PC-3 (cell line): Measurements from ENCODE around the gene CCNF. TPM values are rescaled to one million over a fixed set of nuclear protein-coding genes. Genes with fewer than 3 reads are reported as not detected.

Source experiments
- ATAC-seq: fragments of 200-7000 bp; cut with Tn5 transposase; 2 replicates; pipeline ENCODE4 v1.9.1; 2020; ENCODE audit warnings: mild to moderate bottlenecking, moderate library complexity
- Bru-seq: library from RNA; stranded (reverse); fragments of 400-500 nt; gene quantifications from one replicate; lab custom pipeline; 2021; lab: Mats Ljungman, UMichigan
- BruChase-seq, 2 experiments: library from RNA; stranded (reverse); fragments of 400-500 nt; gene quantifications; one replicate each; lab custom pipeline; 2021; lab: Mats Ljungman, UMichigan
- BruUV-seq: library from RNA; stranded (reverse); fragments of 400-500 nt; replicated peaks from 2 replicates; lab custom pipeline; 2021; lab: Mats Ljungman, UMichigan
- CTCF ChIA-PET: fragments of 300-600 bp; sonication (Branson Sonifier 250); formaldehyde crosslinking; loops from one replicate; lab custom pipeline; 2022; ENCODE audit warnings: antibody characterized with exemption; lab: Charles Lee
- POLR2A ChIA-PET: fragments of 300-600 bp; sonication (Branson Sonifier 250); formaldehyde crosslinking; loops from one replicate; lab custom pipeline; 2022; ENCODE audit warnings: antibody characterized with exemption; ENCODE audit not compliant: unreplicated experiment; lab: Charles Lee
- DNase-seq: peaks from one replicate; pipeline ENCODE4 v3.0.0-alpha.2; 2015
- H2AFZ ChIP-seq: fragments of 300-600 bp; sonication (generic); 2 replicates; pipeline ENCODE4 v1.6.0; 2016; ENCODE audit warnings: antibody characterized with exemption, low read length
- H3F3A ChIP-seq: fragments of 300-600 bp; sonication (generic); one replicate; pipeline ENCODE4 v1.6.0; 2017; ENCODE audit warnings: antibody characterized with exemption, low read length, control low read depth, mild to moderate bottlenecking; ENCODE audit not compliant: unreplicated experiment
- H3K27ac ChIP-seq: fragments of 300-600 bp; sonication (generic); 2 replicates; pipeline ENCODE4 v1.5.1; 2016; ENCODE audit warnings: mild to moderate bottlenecking, low read length
- H3K27me3 ChIP-seq: fragments of 300-600 bp; sonication (generic); 2 replicates; pipeline ENCODE4 v1.6.1; 2016; ENCODE audit warnings: low read length, mixed read lengths
- H3K36me3 ChIP-seq: fragments of 300-600 bp; sonication (generic); 2 replicates; pipeline ENCODE4 v1.6.1; 2016; ENCODE audit warnings: low read depth, mixed run types, low read length, mixed read lengths
- H3K4me1 ChIP-seq: fragments of 300-600 bp; sonication (generic); 2 replicates; pipeline ENCODE4 v1.5.1; 2016; ENCODE audit warnings: low read length; ENCODE audit not compliant: insufficient read depth
- H3K4me2 ChIP-seq: fragments of 300-600 bp; sonication (generic); 2 replicates; pipeline ENCODE4 v1.6.0; 2016; ENCODE audit warnings: low read length
- H3K4me3 ChIP-seq: fragments of 300-600 bp; sonication (generic); 2 replicates; pipeline ENCODE4 v1.5.1; 2016; ENCODE audit warnings: mild to moderate bottlenecking, low read length, mixed read lengths
- H3K79me2 ChIP-seq: fragments of 300-600 bp; sonication (generic); 2 replicates; pipeline ENCODE4 v1.6.1; 2017; ENCODE audit warnings: low read length, mixed read lengths
- H3K9ac ChIP-seq: fragments of 300-600 bp; sonication (generic); 2 replicates; pipeline ENCODE4 v1.6.0; 2016; ENCODE audit warnings: mild to moderate bottlenecking, low read length
- H3K9me2 ChIP-seq: fragments of 300-600 bp; sonication (generic); replicated peaks from 2 replicates; pipeline ENCODE4 v1.6.1; 2016; ENCODE audit warnings: mixed run types, low read length, mixed read lengths
- H3K9me3 ChIP-seq: fragments of 300-600 bp; sonication (generic); 2 replicates; pipeline ENCODE4 v1.6.1; 2016; ENCODE audit warnings: low read length, mixed read lengths
- H4K20me1 ChIP-seq: fragments of 300-600 bp; sonication (generic); 2 replicates; pipeline ENCODE4 v1.6.1; 2016; ENCODE audit warnings: low read length, mixed read lengths
- CTCF ChIP-seq: fragments of 300-600 bp; sonication (generic); conservative IDR thresholded peaks from 2 replicates; pipeline ENCODE4 v1.5.1; 2017; ENCODE audit warnings: antibody characterized with exemption, low read depth, mild to moderate bottlenecking, low read length
- EZH2 ChIP-seq: fragments of 300-600 bp; sonication (generic); IDR thresholded peaks from one replicate; pipeline ENCODE4 v1.6.1; 2017; ENCODE audit warnings: antibody characterized with exemption, mild to moderate bottlenecking, low read length; ENCODE audit not compliant: unreplicated experiment
- EZH2phosphoT487 ChIP-seq: fragments of 300-600 bp; sonication (generic); IDR thresholded peaks from 2 replicates; pipeline ENCODE4 v1.6.1; 2018; ENCODE audit warnings: mild to moderate bottlenecking, antibody characterized with exemption, low read length, borderline replicate concordance
- intact Hi-C: fragments of 100-400 bp; cut with micrococcal nuclease; formaldehyde crosslinking; loops from 2 replicates; pipeline ENCODE4 v1.9.0; 2023
- long read RNA-seq: library from polyadenylated mRNA; unstranded; transcript quantifications from one replicate; pipeline ENCODE4 v2.0.0, GENCODE V29; 2021; ENCODE audit not compliant: unreplicated experiment
- total RNA-seq: library from RNA; depleted of rRNA; stranded (reverse); fragments of >200 nt; gene quantifications from 2 replicates; pipeline ENCODE4 v1.2.3, GENCODE V29; 2014; rRNA removed

Gene CCNF, protein sequence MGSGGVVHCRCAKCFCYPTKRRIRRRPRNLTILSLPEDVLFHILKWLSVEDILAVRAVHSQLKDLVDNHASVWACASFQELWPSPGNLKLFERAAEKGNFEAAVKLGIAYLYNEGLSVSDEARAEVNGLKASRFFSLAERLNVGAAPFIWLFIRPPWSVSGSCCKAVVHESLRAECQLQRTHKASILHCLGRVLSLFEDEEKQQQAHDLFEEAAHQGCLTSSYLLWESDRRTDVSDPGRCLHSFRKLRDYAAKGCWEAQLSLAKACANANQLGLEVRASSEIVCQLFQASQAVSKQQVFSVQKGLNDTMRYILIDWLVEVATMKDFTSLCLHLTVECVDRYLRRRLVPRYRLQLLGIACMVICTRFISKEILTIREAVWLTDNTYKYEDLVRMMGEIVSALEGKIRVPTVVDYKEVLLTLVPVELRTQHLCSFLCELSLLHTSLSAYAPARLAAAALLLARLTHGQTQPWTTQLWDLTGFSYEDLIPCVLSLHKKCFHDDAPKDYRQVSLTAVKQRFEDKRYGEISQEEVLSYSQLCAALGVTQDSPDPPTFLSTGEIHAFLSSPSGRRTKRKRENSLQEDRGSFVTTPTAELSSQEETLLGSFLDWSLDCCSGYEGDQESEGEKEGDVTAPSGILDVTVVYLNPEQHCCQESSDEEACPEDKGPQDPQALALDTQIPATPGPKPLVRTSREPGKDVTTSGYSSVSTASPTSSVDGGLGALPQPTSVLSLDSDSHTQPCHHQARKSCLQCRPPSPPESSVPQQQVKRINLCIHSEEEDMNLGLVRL
- 26.8 and 31.4 TPM in 2 replicates for total RNA-seq
- percentile 51 among the genes with signal in this experiment for Bru-seq, nascent RNA
- BruChase-seq, experiment 1, labeled RNA remaining after a 6-hour chase = percentile 59 among the genes with signal in this experiment
- BruChase-seq, experiment 2, labeled RNA remaining after a 2-hour chase = percentile 48 among the genes with signal in this experiment
- long read RNA-seq, full-length matches to known transcripts = 2 of 29 reads
- long read RNA-seq, partial matches to known transcripts = 5 of 29 reads
- long read RNA-seq, other reads (novel, unspliced or antisense) = 22 of 29 reads

DNA sequence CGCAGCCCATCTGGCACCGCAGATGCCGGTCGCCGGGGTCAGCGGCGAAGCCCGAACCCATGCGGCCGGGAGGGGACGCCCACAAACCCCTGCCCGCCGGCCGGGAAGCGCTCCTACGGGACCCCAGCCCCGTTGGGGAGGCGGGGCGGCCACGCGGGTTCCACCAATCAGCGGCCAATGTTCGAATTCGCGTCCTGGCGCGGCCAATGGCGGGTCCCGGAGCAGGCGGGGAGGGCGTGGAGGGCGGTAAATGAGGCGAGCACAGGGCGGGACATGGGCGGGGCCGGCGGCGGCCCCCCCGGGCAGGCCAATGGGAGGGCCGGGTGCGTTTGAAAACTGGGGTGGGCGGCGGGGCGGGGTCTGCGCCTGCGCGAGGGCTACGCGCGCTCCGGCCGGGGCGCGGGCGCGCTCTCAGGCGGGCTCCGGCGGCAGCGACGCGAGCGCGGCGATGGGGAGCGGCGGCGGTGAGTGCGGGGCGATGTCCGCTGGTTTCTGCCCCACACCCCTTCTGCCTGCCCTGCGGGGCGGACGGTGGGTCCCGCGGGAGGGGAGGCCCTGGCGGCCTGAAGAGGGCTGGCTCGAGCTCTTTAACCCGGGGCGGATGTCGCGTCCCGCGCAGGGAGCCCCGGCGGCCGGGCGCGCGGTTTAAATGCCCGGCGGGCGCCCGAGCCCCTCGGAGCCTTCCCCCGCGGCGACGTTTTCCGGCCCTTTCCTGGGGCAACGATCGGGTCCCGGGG, at the start of gene CCNF:
Gene CCNF, plus strand, starts transcription at position 414 of the 737 bp plus-strand sequence. Its CDS starts 35 bp downstream, at position 449.
- Histone ChIP-seq H3K79me2 (peaks cover 32% of the 10 kb centered on the region), H3K9me2 (no peaks in the 10 kb centered on the region), H4K20me1 (peaks cover 8% of the 10 kb centered on the region; the same call in 1 of the 2 replicates), H3F3A (no peaks in the 10 kb centered on the region), H3K36me3 (peaks cover 10% of the 10 kb centered on the region; the same call in 1 of the 2 replicates), H2AFZ (peak within 1 kb of the TSS; percentile 97), H3K27me3 (no peaks in the 10 kb centered on the region), H3K4me1 (peaks cover 13% of the 10 kb centered on the region), H3K4me3 (peak within 1 kb of the TSS; percentile 91), H3K4me2 (peak within 1 kb of the TSS; percentile 94), H3K27ac (no peak within 1 kb of the TSS), H3K9ac (peak within 1 kb of the TSS; percentile 88), H3K9me3 (no peaks in the 10 kb centered on the region)
- BruUV-seq = no TSS peak
- intact Hi-C loops = no loop called here
- ChIA-PET POLR2A (no interaction called here), CTCF (interaction anchor here (1.2 kb wide), 1 partner anchor 72 kb away, joined by 3 read pairs; no protein-coding TSS in a partner anchor)
- TF ChIP-seq EZH2phosphoT487 (no peak), CTCF (no peak), EZH2 (no peak)
- DNase-seq (peak; percentile 91), ATAC-seq (peak; percentile 88)

DNA sequence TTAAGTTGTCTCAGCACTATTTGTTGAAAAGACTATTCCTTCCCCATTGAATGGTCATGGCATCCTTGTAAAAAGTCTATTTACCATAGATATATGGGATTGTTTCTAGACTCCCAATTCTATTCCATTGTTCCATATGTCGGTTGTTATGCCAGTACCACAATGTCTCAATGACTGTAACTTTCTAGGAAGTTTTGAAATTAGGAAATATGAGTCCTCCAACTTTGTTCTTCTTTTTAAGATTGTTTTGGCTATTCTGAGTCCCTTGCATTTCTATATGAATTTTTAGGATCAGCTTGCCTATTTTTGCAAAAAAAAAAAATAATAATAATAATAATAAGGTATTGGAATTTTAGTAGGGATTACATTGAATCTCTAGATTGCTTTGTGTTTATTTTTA, 45.7 kb upstream of the CCNF start:
- Histone ChIP-seq H3F3A (peaks cover 3% of the 10 kb centered on the region), H3K9ac (no peak overlapping the region), H3K4me2 (no peak overlapping the region), H3K79me2 (no peaks in the 10 kb centered on the region), H3K36me3 (no peaks in the 10 kb centered on the region), H3K27me3 (no peaks in the 10 kb centered on the region), H4K20me1 (no peaks in the 10 kb centered on the region), H3K9me2 (no peaks in the 10 kb centered on the region), H3K9me3 (no peaks in the 10 kb centered on the region), H3K4me1 (peaks cover 8% of the 10 kb centered on the region), H2AFZ (no peak overlapping the region), H3K27ac (no peak overlapping the region), H3K4me3 (no peak overlapping the region)
- ChIA-PET POLR2A (no interaction called here), CTCF (no interaction called here)
- no peak for TF ChIP-seq EZH2
- TF ChIP-seq EZH2phosphoT487 = no peak
- no peak for TF ChIP-seq CTCF
- DNase-seq = no peak
- intact Hi-C loops = no loop called here
- no TSS peak for BruUV-seq
- no peak for ATAC-seq
